HEK293T (cell line): Measurements from ENCODE around the gene DVL2.

ENCODE experiments used
- CTCF ChIA-PET: fragments of 350-600 bp; formaldehyde crosslinking; extraction: SDS; loops from one replicate; lab custom pipeline; 2021; ENCODE audit warnings: antibody characterized with exemption, inconsistent platforms; lab: Yijun Ruan, JAX
- POLR2A ChIA-PET: fragments of 350-600 bp; formaldehyde crosslinking; extraction: SDS; loops from one replicate; lab custom pipeline; 2020; ENCODE audit warnings: antibody characterized with exemption, inconsistent platforms; lab: Yijun Ruan, JAX
- DNase-seq: peaks from one replicate; pipeline ENCODE4 v3.0.0; 2012; ENCODE audit warnings: mixed read lengths; ENCODE audit errors: extremely low spot score
- ARNT ChIP-seq: fragments of 450-650 bp; IDR thresholded peaks from 2 replicates; pipeline ENCODE4 v1.6.1; 2017; ENCODE audit warnings: mild to moderate bottlenecking
- BHLHE40 ChIP-seq: fragments of 450-650 bp; IDR thresholded peaks from 2 replicates; pipeline ENCODE4 v1.6.1; 2016; ENCODE audit warnings: mild to moderate bottlenecking, moderate library complexity, borderline replicate concordance
- CTBP1 ChIP-seq: fragments of 450-650 bp; IDR thresholded peaks from 2 replicates; pipeline ENCODE4 v1.6.1; 2016; ENCODE audit warnings: borderline replicate concordance
- ELF4 ChIP-seq: fragments of 450-650 bp; IDR thresholded peaks from 2 replicates; pipeline ENCODE4 v1.6.1; 2017; ENCODE audit warnings: antibody characterized with exemption
- FOXK2 ChIP-seq: fragments of 450-650 bp; IDR thresholded peaks from 2 replicates; pipeline ENCODE4 v1.6.1; 2016; ENCODE audit warnings: mild to moderate bottlenecking
- FOXM1 ChIP-seq: fragments of 450-650 bp; IDR thresholded peaks from 2 replicates; pipeline ENCODE4 v1.6.1; 2017; ENCODE audit warnings: mild to moderate bottlenecking, borderline replicate concordance
- HDGF ChIP-seq: fragments of 450-650 bp; IDR thresholded peaks from 2 replicates; pipeline ENCODE4 v1.6.1; 2017; ENCODE audit warnings: antibody characterized with exemption, borderline replicate concordance
- L3MBTL2 ChIP-seq: fragments of 450-650 bp; conservative IDR thresholded peaks from 2 replicates; pipeline ENCODE4 v1.6.1; 2016; ENCODE audit warnings: mild to moderate bottlenecking
- LEF1 ChIP-seq: fragments of 450-650 bp; IDR thresholded peaks from 2 replicates; pipeline ENCODE4 v1.6.1; 2017; ENCODE audit warnings: mild to moderate bottlenecking, borderline replicate concordance
- SP1 ChIP-seq: fragments of 450-650 bp; IDR thresholded peaks from 2 replicates; pipeline ENCODE4 v1.6.1; 2017
- SUZ12 ChIP-seq: fragments of 450-650 bp; IDR thresholded peaks from 2 replicates; pipeline ENCODE4 v1.6.1; 2016; ENCODE audit warnings: mild to moderate bottlenecking
- ZNF384 ChIP-seq: fragments of 450-650 bp; IDR thresholded peaks from 2 replicates; pipeline ENCODE4 v1.6.1; 2016
- TF ChIP-seq, protein P1 (sequence below): fragments of 450-650 bp; IDR thresholded peaks from 2 replicates; pipeline ENCODE4 v1.6.1; 2016

DVL2 gene

GRCh38 chr17:7234083-7234951 is at the start of gene DVL2:
DVL2 (minus strand) TSS chr17:7234517; CDS start chr17:7234262, 255 bp downstream.
- ChIA-PET POLR2A (interaction anchor here (1.5 to 9.7 kb wide), 4 partner anchors 9 to 95 kb away, joined by 3 to 166 read pairs (median 5); partner anchors contain the start of genes ACADVL, DLG4, GABARAP and NEURL4), CTCF (no interaction called here)
- TF ChIP-seq BHLHE40 (no peak), L3MBTL2 (peak; percentile 87)
- peak; percentile 91 for DNase-seq

DNA sequence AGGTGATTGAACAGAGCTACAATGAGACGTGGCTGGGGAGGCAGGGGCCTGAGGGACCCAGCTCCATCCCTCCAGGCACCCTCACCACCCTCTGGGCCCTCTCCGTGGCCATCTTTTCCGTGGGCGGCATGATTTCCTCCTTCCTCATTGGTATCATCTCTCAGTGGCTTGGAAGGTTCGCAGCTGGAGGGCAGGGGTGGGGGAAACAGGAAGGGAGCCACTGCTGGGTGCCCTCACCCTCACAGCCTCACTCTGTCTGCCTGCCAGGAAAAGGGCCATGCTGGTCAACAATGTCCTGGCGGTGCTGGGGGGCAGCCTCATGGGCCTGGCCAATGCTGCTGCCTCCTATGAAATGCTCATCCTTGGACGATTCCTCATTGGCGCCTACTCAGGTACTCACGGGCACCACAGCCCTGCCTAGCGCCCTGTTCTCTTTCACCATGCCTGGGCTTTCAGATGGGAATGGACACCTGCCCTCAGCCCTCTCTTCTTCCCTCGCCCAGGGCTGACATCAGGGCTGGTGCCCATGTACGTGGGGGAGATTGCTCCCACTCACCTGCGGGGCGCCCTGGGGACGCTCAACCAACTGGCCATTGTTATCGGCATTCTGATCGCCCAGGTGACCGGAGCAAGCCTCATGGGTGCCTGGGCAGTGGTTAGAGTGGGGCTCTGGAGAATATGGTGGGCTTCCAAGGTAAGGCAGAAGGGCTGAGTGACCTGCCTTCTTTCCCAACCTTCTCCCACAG is 49.3 kb upstream of the DVL2 start:
- TF ChIP-seq CTBP1 (no peak), L3MBTL2 (no peak), FOXM1 (no peak)
- CTCF ChIA-PET = interaction anchor here (1.3 kb wide), 1 partner anchor 12 kb away, joined by 6 read pairs; no protein-coding TSS in a partner anchor
- POLR2A ChIA-PET = interaction anchor here (0.8 to 2.0 kb wide), 3 partner anchors 13 to 63 kb away, joined by 3 to 5 read pairs (median 5); partner anchors contain the start of gene NEURL4
- no peak for DNase-seq

DNA sequence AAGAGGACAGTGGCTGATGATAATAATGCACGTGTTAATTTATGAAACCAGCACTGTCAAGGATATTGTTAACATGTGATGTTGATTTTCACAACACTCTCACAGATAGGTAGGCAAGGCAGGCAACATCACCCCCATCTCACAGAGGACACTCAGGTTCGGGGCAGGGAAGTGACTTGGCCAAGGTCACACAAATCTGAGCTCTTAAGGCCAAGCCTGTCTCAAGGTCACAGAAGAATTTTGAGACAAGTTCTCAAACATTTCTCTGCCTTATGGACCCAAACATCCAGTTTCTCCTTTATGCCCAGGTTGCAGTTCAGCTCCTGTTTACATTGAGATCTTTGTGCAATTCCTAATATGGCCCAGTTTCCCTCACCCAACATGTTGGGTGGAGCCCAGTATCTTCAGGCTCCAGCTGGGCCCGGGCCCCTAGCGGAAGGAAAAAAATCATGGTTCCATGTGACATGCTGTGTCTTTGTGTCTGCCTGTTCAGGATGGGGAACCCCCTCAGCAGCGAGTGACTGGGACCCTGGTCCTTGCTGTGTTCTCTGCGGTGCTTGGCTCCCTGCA is 48.5 kb upstream of the DVL2 start:
- POLR2A ChIA-PET = interaction anchor here (0.8 to 1.3 kb wide), 3 partner anchors 14 to 46 kb away, joined by 3 to 5 read pairs (median 3); partner anchors contain the start of gene NEURL4
- TF ChIP-seq CTBP1 (no peak), LEF1 (no peak), ELF4 (no peak), L3MBTL2 (no peak), ARNT (no peak)
- TF ChIP-seq, protein P1, sequence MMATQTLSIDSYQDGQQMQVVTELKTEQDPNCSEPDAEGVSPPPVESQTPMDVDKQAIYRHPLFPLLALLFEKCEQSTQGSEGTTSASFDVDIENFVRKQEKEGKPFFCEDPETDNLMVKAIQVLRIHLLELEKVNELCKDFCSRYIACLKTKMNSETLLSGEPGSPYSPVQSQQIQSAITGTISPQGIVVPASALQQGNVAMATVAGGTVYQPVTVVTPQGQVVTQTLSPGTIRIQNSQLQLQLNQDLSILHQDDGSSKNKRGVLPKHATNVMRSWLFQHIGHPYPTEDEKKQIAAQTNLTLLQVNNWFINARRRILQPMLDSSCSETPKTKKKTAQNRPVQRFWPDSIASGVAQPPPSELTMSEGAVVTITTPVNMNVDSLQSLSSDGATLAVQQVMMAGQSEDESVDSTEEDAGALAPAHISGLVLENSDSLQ = no peak
- CTCF ChIA-PET = interaction anchor here (0.8 kb wide), 1 partner anchor 14 kb away, joined by 4 read pairs; no protein-coding TSS in a partner anchor
- DNase-seq = no peak

- ChIA-PET CTCF (interaction anchor here (0.8 to 1.7 kb wide), 4 partner anchors 14 to 105 kb away, joined by 4 read pairs; no protein-coding TSS in a partner anchor), POLR2A (interaction anchor here (0.5 to 2.2 kb wide), 7 partner anchors 14 to 279 kb away, joined by 3 to 9 read pairs (median 5); partner anchors contain the start of genes ACADVL, DLG4 and NEURL4)
- DNase-seq = no peak
- no peak for TF ChIP-seq FOXM1
- no peak for TF ChIP-seq ZNF384
- no peak for TF ChIP-seq LEF1
- TF ChIP-seq FOXK2 = no peak
- TF ChIP-seq CTBP1 = no peak
These were observed 47.8 kb upstream of the DVL2 start for GRCh38 chr17:7281953-7282751.

GRCh38 chr17:7281074-7281952 is 47.0 kb upstream of the DVL2 start, which contains the start of gene SLC2A4:
SLC2A4 (plus strand) TSS chr17:7281718; CDS start chr17:7281935, 217 bp downstream.
- POLR2A ChIA-PET = interaction anchor here (0.5 to 2.4 kb wide), 9 partner anchors 15 to 279 kb away, joined by 3 to 9 read pairs (median 4); partner anchors contain the start of genes ACADVL, DLG4, GABARAP and NEURL4
- peak; percentile 99 for DNase-seq
- TF ChIP-seq BHLHE40 (no peak), L3MBTL2 (peak; percentile 42; the same call in 1 of the 2 replicates)
- CTCF ChIA-PET = interaction anchor here (1.0 to 1.8 kb wide), 6 partner anchors 15 to 279 kb away, joined by 3 to 22 read pairs (median 4); partner anchors contain the start of gene CTDNEP1

GRCh38 chr17:7280519-7281073 is 46.3 kb upstream of the DVL2 start:
- TF ChIP-seq ZNF384 = no peak
- TF ChIP-seq ARNT = no peak
- TF ChIP-seq SP1 = no peak
- no peak for TF ChIP-seq SUZ12
- no peak for TF ChIP-seq LEF1
- peak; percentile 79 for TF ChIP-seq L3MBTL2
- TF ChIP-seq HDGF = no peak
- TF ChIP-seq, protein P1 = no peak
- TF ChIP-seq BHLHE40 = no peak
- DNase-seq = peak; percentile 86
- POLR2A ChIA-PET = interaction anchor here (1.2 to 2.4 kb wide), 4 partner anchors 16 to 49 kb away, joined by 4 to 9 read pairs (median 8); partner anchors contain the start of genes GABARAP and NEURL4
- CTCF ChIA-PET = interaction anchor here (0.6 to 1.8 kb wide), 9 partner anchors 11 to 299 kb away, joined by 3 to 22 read pairs (median 4); partner anchors contain the start of gene CTDNEP1
